CD1c-positive myeloid dendritic cell (primary cell): ENCODE measurements around the gene PSMB4.
A peak's percentile ranks its signal among the peaks of the same experiment; 100 is the strongest.
"Not testable (repeated sequence)": the region's sequence is repeated elsewhere in the genome, so short reads cannot be mapped to it uniquely, and the experiment has no call there.

Source experiments
- DNase-seq: peaks from one replicate; pipeline ENCODE4 v3.0.0-alpha.2; 2016; ENCODE audit errors: extremely low spot score

The PSMB4 gene

GRCh38 chr1:151399324-151400171 lies at the start of gene PSMB4:
Gene PSMB4 (plus strand): TSS chr1:151399573. CDS start chr1:151399588, 15 bp downstream.
- peak; percentile 95 for DNase-seq

GRCh38 chr1:151350323-151350722 lies 49.0 kb upstream of the PSMB4 start:
- not testable (repeated sequence) for DNase-seq

GRCh38 chr1:151352021-151352718 lies 47.2 kb upstream of the PSMB4 start:
- DNase-seq, result no peak

DNA sequence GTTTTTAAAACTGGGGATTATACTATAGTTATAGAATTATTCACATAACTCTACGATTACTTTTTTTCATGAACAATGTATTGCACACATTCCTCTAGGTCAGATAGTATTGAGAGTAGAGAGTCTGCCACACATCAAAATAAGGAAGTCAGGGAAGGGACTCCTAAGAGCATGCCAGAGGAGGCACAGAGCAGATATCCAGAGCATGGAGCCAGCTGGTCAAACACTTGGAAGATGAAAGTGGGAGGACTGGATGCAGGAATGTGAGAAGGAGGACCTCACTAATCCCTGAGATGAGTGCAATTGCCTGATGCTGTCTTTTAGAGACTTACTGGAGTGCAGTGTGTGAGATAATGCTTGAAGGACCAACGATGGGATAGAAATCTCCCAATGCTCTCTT lies 42.7 kb upstream of the PSMB4 start:
- DNase-seq, result no peak

GRCh38 chr1:151361883-151362282 lies 37.5 kb upstream of the PSMB4 start:
- DNase-seq, result no peak

DNA sequence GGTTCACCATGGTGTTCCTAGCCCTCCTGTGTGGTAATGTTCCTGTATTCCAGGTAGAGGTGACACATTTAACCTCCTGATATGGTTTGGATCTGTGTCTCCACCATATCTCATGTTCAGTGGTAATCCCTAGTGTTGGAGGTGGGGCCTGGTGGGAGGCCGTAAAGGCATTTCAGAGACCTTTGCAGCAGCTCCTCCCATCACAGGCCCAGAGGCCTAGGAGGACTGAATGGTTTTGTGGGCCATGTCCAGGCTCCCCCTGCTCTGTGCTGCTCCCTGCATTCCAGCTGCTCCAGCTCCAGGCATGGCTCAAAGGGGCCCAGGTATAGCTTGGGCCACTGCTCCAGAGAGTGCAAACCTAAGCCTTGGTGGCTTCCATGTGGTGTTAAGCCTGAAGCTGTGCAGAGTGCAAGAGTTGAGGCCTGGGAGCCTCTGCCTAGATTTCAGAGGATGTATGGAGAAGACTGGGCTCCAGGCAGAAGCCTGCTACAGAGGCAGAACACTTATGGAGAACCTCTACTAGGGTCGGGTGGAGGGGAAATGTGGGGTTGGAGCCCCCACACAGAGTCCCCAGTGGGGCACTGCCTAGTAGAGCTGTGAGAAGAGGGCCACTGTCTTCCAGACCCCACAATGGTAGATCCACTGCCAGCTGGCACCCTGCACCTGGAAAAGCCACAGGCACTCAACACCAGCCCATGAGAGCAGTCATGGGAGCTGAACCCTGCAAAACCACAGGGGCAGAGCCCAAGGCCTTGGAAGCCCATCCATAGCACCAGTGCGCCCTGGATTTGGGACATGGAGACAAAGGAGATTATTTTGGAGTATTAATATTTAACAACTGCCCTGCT lies 36.8 kb upstream of the PSMB4 start:
- DNase-seq, result no peak

- DNase-seq, result no peak
Measured at GRCh38 chr1:151364996-151365395, 34.4 kb upstream of the PSMB4 start.

- DNase-seq, result no peak
Measured at GRCh38 chr1:151367658-151368392, 31.5 kb upstream of the PSMB4 start.

DNA sequence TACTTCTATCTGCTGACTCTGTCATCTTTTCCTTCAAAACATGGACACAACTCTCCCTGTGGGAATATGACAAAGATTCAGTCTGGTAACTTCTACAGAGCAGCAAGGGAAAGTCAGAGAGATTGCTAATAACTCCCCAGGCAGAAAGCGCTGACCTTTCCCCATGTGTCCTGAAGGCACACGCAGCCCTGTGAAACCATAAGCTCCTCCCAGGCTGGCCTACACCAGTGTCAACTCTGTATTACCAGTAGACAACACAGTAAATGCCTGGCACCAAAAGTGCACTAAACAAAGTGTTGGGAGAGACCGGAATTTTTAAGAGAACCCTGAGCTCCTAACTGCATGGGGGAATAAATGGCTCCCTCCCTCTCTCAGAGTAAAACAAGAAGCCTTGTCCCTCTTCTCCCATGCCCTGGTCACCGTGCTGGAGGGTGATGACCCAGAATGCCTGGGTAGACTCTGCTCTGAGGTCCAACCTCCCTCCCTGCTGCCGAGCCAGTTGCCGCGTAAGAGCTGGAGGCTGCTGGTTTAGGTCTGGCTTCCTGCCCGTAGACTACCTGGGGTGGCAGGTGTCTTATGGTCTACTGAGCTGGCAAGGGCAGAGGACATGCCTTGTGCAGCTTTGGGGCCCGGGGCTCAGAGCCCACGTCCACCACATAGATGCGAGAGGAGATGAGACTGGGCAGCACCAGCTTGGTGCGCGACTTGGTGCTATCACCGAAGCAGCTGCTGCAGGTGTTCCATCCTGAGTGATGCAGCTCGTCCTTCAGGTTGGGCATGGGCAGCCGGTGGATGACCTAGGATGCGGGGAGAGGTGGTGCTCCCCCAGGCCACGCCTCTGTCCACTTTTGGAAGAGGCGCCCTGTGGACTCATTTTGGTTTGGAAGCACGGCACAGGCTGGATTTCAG lies 30.7 kb upstream of the PSMB4 start:
- DNase-seq, result no peak

DNA sequence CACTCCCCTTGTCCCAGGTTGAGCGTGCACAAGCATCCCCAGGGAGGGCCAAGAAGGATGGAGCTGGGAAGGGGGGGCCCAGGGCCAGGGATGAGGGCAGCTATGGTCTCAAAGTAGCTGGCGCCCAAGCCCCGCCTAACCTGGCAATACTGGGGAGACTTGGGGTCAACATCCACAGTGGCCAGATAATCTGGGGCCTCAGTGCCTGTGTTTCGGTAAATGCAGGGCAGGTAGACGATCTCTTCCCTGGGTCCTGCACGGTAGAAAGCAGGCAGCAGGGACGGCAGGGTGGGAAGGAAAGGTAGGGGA lies 30.1 kb upstream of the PSMB4 start:
- DNase-seq, result no peak

DNA sequence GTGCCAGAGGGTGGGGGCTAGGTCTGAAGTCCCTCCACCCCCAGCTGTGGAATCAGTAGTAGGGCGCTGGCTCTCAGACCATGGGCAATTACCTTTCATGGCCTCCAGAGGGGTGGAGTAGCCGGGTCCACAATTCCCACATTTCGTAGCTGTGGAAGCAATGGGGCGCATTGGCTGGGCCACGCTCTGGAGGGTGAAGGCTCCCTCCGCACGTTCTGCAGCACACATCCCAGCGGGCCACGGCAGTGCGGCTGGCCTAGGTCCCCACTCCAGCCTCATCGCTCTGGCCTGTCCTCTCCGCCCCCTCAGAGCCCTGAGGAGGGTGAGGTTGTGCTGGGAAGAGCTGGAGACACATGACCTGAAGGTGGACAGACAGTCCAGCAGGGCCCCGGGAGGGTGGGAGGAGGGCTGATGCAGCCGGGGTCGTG lies 29.7 kb upstream of the PSMB4 start:
- DNase-seq, result no peak

GRCh38 chr1:151370211-151370911 lies 29.0 kb upstream of the PSMB4 start:
- DNase-seq, result no peak

DNA sequence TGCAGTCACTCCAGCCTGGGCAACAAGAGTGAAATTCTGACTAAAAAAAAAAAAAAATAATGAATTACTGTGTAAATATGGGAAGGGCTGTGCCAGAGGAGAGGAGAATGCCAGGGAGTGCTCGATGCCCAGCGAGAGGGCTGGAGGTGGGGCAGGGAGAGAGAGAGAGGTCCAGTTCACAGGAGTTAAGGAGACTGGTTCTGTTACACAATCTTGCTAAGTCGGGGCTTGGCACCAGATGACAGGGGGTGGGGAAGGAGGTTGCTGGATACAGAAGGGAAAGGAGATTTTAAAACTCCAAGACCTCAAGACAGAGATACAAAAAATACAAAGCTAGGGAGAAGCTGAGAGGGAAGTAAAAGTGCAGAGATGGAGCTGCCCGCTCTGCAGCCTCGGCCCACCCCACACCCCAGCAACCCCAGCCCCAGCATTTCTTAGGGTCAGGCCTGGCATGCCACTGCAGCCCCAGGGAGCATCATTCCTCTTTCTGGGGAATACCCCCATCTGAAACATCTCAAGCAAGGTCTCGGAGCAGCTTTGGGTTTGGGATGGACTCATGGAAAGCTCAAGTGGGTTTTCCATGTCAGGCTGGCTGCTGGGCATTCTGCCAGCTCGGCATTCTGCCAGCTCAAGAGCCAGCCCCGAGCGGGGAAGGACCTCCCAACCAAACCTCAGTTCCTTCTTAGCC lies 27.9 kb upstream of the PSMB4 start:
- no peak for DNase-seq

GRCh38 chr1:151372058-151372934 lies 27.1 kb upstream of the PSMB4 start, which contains the start of gene SELENBP1:
Gene SELENBP1 (minus strand): TSS chr1:151372705. CDS start chr1:151372641, 64 bp downstream.
- no peak for DNase-seq

DNA sequence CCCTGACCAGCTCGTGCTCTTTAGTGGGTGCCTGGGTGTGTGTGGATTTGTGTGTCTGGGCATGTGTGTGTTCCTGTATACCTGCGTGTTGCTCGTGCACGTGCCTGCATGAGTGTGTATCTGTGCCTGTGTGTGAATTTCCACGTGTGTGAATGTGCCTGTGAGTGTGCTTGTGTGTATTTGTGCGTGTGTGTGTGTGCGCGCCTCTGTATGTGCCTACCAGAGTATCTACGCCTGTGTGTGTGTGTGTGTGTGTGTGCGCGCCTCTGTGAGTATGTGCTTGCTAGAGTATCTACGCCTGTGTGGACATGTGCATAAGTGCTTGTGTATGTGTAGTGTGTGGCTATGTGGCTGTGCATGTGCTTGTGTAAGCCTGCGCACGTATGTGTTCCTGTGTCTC lies 26.2 kb upstream of the PSMB4 start:
- DNase-seq, result no peak

- no peak for DNase-seq
Measured at GRCh38 chr1:151377150-151377884, 22.1 kb upstream of the PSMB4 start.

DNA sequence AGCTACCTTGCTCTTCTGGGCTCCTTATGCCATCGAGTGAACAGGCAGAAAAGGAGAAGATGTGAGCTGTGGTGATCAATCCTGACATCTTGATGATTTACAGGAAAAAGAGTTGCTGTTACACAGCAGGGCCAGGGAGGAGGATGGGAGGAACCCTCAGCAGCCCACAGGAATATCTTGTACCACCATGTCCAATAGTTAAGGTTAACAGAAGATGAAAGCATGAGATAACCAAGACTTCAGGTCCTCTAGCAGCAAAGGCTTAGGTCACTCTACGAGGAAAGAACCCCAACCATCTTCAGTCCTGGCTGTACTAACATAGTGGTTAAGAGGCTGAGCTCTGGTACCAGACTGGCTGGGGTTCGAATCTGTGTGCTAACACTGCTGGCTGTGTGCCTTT lies 14.8 kb upstream of the PSMB4 start:
- DNase-seq, result no peak

GRCh38 chr1:151386002-151386401 lies 13.4 kb upstream of the PSMB4 start:
- no peak for DNase-seq
